ENCODE results near the gene MYO6.

Gene MYO6

DNA sequence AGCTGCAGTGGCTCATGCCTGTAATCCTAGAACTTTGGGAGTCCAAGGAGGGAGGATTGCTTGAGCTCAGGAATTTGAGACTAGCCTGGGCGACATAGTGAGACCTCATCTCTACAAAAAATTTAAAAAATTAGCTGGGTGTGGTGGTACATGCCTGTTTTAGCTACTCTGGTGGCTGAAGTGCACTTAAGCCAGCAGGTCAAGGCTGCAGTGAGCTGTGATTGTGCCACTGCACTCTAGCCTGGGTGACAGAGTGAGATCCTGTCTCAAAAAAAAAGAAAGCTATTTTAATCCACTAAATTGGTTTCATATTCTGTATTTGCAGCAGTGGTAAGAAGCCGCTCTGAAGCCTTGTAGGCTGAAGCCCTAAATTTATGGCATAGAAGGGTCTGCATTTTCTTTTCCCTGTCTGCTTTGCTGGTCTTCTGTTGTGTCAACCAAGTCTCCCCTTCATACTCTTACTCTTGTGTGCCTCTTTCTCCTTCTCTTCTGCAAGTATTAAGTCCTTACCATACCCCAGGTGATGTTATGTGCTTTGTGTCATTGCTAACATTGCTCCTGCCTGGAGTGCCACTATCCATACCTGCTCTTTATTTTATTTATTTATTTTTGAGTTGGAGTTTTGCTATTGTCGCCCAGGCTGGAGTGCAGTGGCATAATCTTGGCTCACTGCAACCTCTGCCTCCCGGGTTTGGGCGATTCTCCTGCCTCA is 70.9 kb downstream of the MYO6 start:
- DNase-seq (ENCODE audit: extremely low read depth in 1 of 2, low read depth in 1 of 2): no peak

- no peak for DNase-seq (ENCODE audit: extremely low read depth in 1 of 2, low read depth in 1 of 2)
These were observed 75.1 kb downstream of the MYO6 start for GRCh38 chr6:75824160-75824559.

- no peak for DNase-seq (ENCODE audit: extremely low read depth in 1 of 2, low read depth in 1 of 2)
These were observed 78.1 kb downstream of the MYO6 start for GRCh38 chr6:75827163-75827562.

DNA sequence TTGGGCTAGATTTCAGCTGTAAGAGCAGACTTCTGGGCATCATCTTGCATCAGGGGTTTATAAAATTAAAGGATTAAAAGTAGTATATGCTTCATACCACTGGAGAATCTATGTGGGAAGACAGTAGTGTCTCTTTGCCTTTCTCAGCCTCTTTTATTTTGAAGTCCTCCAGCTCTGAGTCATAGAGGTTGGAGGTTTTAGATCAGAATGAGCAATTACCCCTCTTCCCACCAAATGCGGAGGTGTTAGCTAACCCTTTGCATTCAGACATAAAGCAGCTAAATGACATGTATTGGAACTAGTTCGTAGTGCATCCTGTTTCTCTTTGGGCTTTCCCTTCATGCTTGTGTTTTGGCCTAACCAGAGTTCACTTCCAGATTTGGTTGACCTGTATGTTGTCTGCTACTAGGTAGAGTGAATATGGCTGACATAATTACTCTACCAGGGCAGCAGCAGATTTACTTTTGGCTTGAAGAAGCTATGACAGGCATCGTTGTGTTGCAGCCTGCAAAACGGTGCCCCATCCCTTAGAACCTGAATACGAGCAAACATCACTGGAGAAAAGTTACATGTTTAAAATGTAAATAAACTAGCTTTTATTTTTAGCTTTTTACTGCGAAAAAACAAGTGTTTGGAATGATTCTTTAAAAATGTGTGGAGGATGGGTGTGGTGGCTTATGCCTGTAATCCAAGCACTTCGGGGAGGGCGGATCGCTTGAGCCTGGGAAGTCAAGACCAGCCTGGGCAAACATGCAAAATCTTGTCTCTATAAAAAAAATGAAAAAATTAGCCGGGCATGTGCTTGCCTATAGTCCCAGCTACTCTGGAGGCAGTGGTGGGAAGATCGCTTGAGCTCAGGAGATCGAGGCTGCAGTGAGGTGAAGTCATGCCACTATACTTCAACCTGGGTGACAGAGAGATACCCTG is 82.2 kb downstream of the MYO6 start:
- DNase-seq (ENCODE audit: extremely low read depth in 1 of 2, low read depth in 1 of 2): no peak

DNA sequence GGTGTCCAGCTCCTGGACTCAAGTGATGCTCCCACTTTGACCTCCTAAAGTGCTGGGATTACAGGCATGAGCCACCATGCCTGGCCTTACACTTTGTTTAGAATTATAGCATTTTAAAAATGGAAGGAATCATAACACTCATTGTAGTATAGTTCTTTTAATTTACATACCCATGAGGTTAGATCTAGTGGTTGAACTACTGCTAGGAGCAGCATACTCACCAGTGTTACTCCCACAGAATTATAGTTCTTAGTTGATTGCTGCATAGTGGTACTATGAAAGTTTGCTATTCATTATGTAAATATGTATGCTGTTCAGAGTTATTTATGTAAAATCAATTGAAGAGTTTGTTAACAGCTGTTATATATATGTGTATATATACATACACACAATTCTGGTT is 85.4 kb downstream of the MYO6 start:
- no peak for DNase-seq (ENCODE audit: extremely low read depth in 1 of 2, low read depth in 1 of 2)

- no peak for DNase-seq (ENCODE audit: extremely low read depth in 1 of 2, low read depth in 1 of 2)
These were observed 93.2 kb downstream of the MYO6 start for GRCh38 chr6:75842191-75842590.

DNA sequence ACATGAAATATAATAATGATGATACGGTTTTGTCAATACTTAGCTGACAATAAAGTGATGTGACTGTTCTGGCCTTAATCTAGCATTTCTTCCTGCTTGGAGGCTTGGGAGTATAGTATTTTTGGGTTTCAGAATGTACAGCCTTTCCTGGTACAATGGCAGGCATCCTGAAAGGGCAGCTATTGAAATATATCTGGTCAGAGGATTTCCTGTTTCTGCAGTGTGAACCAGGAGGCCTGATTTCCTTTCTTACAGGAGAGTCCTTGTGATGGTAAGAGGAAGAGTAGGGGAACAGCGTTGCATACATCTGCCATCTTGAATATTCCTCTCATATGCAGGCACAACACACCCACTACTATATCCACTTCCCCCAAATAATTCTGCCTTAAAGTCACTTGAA is 93.7 kb downstream of the MYO6 start:
- DNase-seq (ENCODE audit: extremely low read depth in 1 of 2, low read depth in 1 of 2): no peak

DNA sequence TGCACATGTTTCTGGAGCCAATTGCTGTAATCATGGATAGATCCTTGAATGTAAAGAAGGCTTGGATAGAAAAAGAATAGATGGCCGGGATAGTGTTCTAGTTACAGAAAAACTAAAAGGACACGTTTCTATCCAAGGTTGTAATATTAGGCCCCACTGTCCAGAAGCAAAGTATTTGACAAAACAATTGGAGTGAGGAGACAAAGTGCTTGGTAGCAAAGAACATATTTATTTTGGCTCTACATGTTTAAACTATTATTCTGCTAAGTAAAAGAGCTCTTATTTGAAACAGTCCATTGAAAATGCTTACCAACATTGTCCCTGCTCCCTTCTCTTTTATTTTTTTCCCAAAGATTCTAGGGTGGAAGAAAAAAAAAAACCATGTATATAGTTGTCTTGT is 94.4 kb downstream of the MYO6 start:
- no peak for DNase-seq (ENCODE audit: extremely low read depth in 1 of 2, low read depth in 1 of 2)

- no peak for DNase-seq (ENCODE audit: extremely low read depth in 1 of 2, low read depth in 1 of 2)
These were observed 99.2 kb downstream of the MYO6 start for GRCh38 chr6:75848274-75848673.

- no peak for DNase-seq (ENCODE audit: extremely low read depth in 1 of 2, low read depth in 1 of 2)
These were observed 100.4 kb downstream of the MYO6 start for GRCh38 chr6:75849329-75850025.

- DNase-seq (ENCODE audit: extremely low read depth in 1 of 2, low read depth in 1 of 2): no peak
These were observed 101.2 kb downstream of the MYO6 start for GRCh38 chr6:75850026-75850833.

DNA sequence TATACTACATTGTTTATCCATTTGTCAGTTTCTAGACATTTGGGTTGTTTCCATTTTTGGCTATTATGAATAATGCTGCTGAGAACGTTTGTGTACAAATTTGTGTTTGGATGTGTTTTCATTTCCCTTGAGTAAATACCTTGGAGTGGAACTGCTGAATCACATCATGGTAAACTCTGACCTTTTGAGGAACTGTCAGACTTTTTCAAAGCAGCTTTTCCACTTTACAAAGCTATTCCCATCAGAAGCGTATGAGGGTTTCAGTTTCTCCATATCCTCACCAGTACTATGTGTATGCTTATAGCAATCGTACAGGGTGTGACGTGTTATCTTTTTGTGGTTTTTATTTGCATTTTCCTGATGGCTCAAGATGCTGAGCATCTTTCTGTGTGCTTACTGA is 103.7 kb downstream of the MYO6 start:
- DNase-seq (ENCODE audit: extremely low read depth in 1 of 2, low read depth in 1 of 2): no peak

GRCh38 chr6:75853806-75854205 is 104.8 kb downstream of the MYO6 start:
- no peak for DNase-seq (ENCODE audit: extremely low read depth in 1 of 2, low read depth in 1 of 2)

DNA sequence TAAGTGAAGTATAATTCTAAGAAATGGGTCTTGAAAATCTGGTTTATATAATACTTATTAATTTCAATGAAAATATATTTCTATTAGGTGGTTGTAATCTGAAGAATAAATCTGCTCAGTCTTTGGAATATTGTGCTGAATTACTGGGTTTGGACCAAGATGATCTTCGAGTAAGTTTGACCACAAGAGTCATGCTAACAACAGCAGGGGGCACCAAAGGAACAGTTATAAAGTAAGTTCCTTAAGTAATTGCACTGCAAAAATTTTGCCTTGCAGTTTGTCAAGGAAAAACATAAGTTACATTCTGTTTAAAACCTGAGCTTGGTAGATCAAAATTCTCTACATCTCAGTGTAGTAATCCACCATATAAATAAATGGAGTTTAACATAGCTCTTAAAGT is 106.0 kb downstream of the MYO6 start:
- DNase-seq (ENCODE audit: extremely low read depth in 1 of 2, low read depth in 1 of 2): no peak

DNA sequence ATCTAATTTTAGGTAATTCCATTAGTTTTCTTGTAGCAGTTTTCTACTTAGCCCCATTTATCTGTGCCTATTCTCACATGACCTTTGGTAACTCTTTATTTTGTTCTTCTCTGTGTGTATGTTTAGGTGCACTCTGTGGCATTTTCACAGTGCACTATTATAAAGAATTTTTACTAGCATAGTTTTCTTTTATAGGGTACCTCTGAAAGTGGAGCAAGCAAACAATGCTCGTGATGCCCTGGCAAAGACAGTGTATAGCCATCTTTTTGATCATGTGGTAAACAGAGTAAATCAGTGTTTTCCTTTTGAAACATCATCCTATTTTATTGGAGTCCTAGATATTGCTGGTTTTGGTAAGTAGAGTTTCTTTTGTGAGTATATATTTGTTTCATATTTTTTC is 107.9 kb downstream of the MYO6 start:
- DNase-seq (ENCODE audit: extremely low read depth in 1 of 2, low read depth in 1 of 2): no peak

- DNase-seq (ENCODE audit: extremely low read depth in 1 of 2, low read depth in 1 of 2): no peak
These were observed 114.0 kb downstream of the MYO6 start for GRCh38 chr6:75863001-75863400.

- no peak for DNase-seq (ENCODE audit: extremely low read depth in 1 of 2, low read depth in 1 of 2)
These were observed 114.7 kb downstream of the MYO6 start for GRCh38 chr6:75863784-75864183.

DNA sequence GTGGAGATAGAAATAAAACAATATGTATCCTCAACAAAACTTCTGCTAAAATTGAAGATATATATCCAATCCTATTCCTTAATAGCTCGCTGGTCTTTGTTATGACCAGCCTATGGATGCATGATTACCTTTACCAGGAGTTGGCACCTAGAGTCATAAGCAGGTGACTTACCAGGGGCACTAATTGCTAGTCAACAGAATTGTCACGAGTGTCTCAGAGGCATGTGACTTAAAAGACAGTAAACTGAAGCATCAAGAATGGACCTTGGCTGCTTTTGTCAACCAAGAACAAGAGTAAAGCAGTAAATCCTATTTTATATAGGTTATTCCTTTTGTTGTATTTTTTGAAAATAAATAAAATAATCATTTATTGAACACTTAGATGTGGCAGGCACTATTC is 115.4 kb downstream of the MYO6 start:
- DNase-seq (ENCODE audit: extremely low read depth in 1 of 2, low read depth in 1 of 2): no peak

DNA sequence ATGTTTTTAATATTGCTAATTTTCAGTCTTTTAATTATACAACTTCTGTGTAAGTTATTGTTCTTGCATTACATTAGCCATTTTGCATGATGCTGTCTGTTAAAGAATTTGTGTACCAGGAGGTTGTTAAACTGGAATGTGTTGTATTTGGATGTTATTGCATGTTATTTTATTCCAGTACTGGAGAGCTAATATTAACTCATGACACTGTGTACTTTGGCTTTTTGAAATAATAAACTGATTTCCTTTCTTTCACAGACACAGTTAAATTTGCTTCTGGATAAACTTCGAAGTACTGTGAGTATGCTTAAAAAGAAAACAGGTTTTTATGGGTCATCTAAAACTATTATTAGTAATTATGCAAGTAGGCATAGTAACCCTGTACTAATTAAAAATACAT is 121.3 kb downstream of the MYO6 start:
- DNase-seq (ENCODE audit: extremely low read depth in 1 of 2, low read depth in 1 of 2): no peak

DNA sequence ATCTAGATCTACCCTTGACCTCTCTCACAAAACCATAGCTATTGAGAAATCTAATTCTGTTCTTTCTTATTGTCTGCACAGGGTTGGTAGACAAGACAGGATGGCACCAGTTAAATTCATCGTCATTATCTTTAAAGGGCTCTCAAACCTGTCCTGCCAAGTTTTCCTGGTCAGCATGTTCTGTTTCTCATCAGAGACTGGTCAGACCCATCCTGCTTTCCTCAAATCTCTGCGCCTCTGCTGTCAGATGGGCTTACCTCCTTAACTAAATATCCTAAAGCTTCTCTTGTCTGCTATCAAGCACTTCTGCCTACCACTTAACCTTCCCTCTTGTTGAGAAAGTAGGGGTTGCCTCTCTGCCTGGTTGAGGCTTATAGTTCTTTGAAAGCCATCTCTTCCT is 125.2 kb downstream of the MYO6 start:
- no peak for DNase-seq (ENCODE audit: extremely low read depth in 1 of 2, low read depth in 1 of 2)

GRCh38 chr6:75876152-75876551 is 127.1 kb downstream of the MYO6 start:
- DNase-seq (ENCODE audit: extremely low read depth in 1 of 2, low read depth in 1 of 2): no peak

Measured in activated CD8-positive, alpha-beta memory T cell treated with anti-CD3 and anti-CD28 coated beads for 1 hour (primary cell).